BJ (cell line): ENCODE measurements around the gene RNF150. TPM values are rescaled to one million over a fixed set of nuclear protein-coding genes. Genes with fewer than 3 reads are reported as not detected.

ENCODE experiments used
- CTCF ChIA-PET: fragments of 350-600 bp; formaldehyde crosslinking; extraction: SDS; loops from one replicate; lab custom pipeline; 2021; ENCODE audit warnings: antibody characterized with exemption, inconsistent platforms; lab: Yijun Ruan, JAX
- POLR2A ChIA-PET: fragments of 300-600 bp; sonication (Branson Sonifier 250); formaldehyde crosslinking; extraction: SDS; loops from one replicate; lab custom pipeline; 2021; ENCODE audit warnings: antibody characterized with exemption; lab: Charles Lee
- DNase-seq: peaks from one replicate; pipeline ENCODE4 v3.0.0-alpha.2; 2011; ENCODE audit warnings: low read depth
- H3K27me3 ChIP-seq: 2 replicates; pipeline ENCODE4 v1.6.0; 2011; ENCODE audit warnings: low read length; ENCODE audit not compliant: control insufficient read depth, insufficient read depth
- H3K36me3 ChIP-seq: 2 replicates; pipeline ENCODE4 v1.5.1; 2011; ENCODE audit warnings: low read length; ENCODE audit not compliant: control insufficient read depth, insufficient read depth
- H3K4me3 ChIP-seq: 2 replicates; pipeline ENCODE4 v1.5.1; 2011; ENCODE audit warnings: low read depth, mild to moderate bottlenecking, control low read depth, low read length
- polyA plus RNA-seq: library from polyadenylated mRNA; depleted of rRNA; stranded (reverse); fragments of >200 nt; gene quantifications from 2 replicates; pipeline ENCODE4 v1.2.3, GENCODE V29; 2011
- TF ChIP-seq, protein P1 (sequence below): IDR thresholded peaks from 2 replicates; pipeline ENCODE4 v1.5.1; 2011; ENCODE audit warnings: low read depth, mild to moderate bottlenecking, control low read depth, inconsistent platforms, low read length, moderate library complexity; ENCODE audit not compliant: insufficient read depth

RNF150 gene
- polyA plus RNA-seq, 1 experiment, result 47.7 TPM

DNA sequence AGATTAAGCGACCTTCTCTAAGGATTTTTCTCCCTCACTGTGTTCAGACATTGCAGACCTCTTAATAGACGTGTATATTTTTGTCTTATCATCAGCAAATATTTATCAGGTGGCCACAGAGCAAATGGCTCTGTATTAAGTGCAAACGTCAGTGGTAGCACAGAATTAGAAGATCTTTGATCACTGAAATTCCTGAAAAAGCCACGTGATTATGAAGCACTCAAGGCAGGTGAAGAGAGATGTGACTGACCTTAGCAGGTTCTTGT, 271.2 kb downstream of the RNF150 start:
- POLR2A ChIA-PET, result no interaction called here
- CTCF ChIA-PET, result interaction anchor here (0.8 to 5.9 kb wide), 5 partner anchors 13 to 271 kb away, joined by 3 to 88 read pairs (median 3); partner anchors contain the start of gene RNF150
- Histone ChIP-seq H3K27me3 (no peaks in the 10 kb centered on the region), H3K4me3 (no peak overlapping the region), H3K36me3 (no peaks in the 10 kb centered on the region; the same call in 1 of the 2 replicates)
- no peak for DNase-seq
- TF ChIP-seq, protein P1, sequence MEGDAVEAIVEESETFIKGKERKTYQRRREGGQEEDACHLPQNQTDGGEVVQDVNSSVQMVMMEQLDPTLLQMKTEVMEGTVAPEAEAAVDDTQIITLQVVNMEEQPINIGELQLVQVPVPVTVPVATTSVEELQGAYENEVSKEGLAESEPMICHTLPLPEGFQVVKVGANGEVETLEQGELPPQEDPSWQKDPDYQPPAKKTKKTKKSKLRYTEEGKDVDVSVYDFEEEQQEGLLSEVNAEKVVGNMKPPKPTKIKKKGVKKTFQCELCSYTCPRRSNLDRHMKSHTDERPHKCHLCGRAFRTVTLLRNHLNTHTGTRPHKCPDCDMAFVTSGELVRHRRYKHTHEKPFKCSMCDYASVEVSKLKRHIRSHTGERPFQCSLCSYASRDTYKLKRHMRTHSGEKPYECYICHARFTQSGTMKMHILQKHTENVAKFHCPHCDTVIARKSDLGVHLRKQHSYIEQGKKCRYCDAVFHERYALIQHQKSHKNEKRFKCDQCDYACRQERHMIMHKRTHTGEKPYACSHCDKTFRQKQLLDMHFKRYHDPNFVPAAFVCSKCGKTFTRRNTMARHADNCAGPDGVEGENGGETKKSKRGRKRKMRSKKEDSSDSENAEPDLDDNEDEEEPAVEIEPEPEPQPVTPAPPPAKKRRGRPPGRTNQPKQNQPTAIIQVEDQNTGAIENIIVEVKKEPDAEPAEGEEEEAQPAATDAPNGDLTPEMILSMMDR, result no peak

DNA sequence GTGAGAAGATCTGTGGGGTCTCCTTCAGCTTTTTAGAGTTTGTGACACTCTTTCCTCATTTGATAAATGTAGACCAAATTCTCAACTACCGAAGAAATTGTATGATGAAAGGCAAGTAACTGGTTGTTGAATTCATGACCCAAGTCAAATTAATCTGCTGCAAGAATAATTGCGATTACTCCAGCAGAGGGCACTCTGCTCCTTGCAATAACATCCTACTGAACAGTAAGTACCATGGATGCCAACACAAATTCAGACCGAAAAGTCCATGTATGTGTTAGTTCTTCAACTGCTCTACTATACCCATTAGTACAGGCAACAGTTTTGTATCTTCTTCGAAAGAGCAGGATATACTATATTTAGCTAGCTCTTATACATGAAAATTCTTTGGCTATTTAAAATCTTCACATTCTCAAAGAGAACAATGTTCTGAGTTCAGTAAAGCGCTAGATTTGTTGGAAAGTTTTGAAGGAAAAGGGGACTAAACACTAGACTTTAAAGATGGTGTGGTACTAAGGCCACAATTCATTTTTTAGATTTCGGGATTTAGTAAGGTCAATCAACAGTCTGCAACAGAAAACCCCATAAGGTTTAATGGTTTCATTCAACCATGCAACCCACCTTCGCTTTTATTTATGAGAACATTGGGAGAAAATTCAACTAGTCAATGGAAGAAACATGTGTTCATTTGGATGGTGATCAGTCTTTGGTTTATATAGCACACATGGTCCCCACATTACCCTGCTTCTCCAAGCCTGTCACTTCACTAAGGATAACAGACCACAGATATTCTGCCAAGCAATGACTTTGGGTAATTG, 271.7 kb downstream of the RNF150 start:
- Histone ChIP-seq H3K36me3 (no peaks in the 10 kb centered on the region; the same call in 1 of the 2 replicates), H3K27me3 (no peaks in the 10 kb centered on the region), H3K4me3 (no peak overlapping the region)
- TF ChIP-seq, protein P1, result peak; percentile 71
- DNase-seq, result peak; percentile 46
- POLR2A ChIA-PET, result no interaction called here
- CTCF ChIA-PET, result interaction anchor here (0.8 to 5.9 kb wide), 6 partner anchors 12 to 271 kb away, joined by 3 to 88 read pairs (median 6); partner anchors contain the start of gene RNF150

DNA sequence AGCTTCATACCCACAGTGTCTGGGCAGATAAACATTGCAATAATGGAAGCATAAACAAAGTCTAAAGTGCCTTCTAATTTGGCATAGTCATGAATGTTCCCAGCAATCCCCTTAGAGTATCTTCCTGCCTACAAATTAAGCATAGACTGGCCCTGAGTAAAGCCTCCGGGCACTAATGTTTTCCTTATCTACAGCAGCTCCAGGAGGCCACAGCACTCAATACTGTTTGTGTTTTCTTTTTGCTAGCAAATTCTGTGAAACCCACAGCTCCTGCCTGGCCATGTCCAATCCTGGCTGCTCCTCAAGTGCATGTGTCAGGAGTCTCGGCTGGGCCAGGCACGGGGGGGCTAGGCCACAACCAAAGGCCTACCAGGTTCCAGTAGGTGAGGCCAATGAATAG, 274.4 kb downstream of the RNF150 start:
- no peak for DNase-seq
- Histone ChIP-seq H3K4me3 (no peak overlapping the region), H3K36me3 (no peaks in the 10 kb centered on the region), H3K27me3 (no peaks in the 10 kb centered on the region)
- TF ChIP-seq, protein P1, result no peak
- ChIA-PET POLR2A (no interaction called here), CTCF (interaction anchor here (1.1 to 5.9 kb wide), 4 partner anchors 204 to 335 kb away, joined by 3 to 88 read pairs (median 4); partner anchors contain the start of genes ELMOD2 and RNF150)

- CTCF ChIA-PET, result interaction anchor here (1.8 to 5.9 kb wide), 2 partner anchors 276 to 497 kb away, joined by 8 to 88 read pairs; partner anchors contain the start of gene RNF150
- POLR2A ChIA-PET, result no interaction called here
- no peak overlapping the region for H3K4me3 ChIP-seq
- H3K27me3 ChIP-seq, result no peaks in the 10 kb centered on the region
- TF ChIP-seq, protein P1, result no peak
- H3K36me3 ChIP-seq, result no peaks in the 10 kb centered on the region
- DNase-seq, result no peak
Measured at GRCh38 chr4:140857111-140857510, 276.2 kb downstream of the RNF150 start.

DNA sequence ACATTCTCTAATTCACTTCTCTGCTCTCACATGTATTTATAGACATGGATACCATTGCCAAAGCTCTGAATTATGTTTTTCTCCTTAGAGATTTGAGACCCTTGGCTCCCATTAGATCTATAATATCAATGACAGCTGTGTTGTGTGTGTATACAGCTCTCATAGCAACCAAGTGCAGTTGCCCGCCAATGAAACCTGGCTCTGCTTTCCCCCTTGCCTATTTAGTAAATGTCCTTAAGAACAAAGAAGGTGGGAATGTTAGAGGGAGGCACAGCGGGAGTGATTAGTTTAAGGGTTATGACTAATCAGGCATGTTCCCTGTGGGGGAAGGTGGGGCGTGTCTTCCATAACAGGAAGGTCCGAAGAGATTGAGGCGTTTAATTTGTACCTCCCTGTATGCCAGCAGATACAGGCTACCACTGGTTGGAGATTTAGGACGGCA, 276.6 kb downstream of the RNF150 start:
- ChIA-PET POLR2A (no interaction called here), CTCF (interaction anchor here (1.0 to 1.8 kb wide), 2 partner anchors 28 to 497 kb away, joined by 4 to 8 read pairs; no protein-coding TSS in a partner anchor)
- no peak for DNase-seq
- TF ChIP-seq, protein P1, result no peak
- Histone ChIP-seq H3K27me3 (no peaks in the 10 kb centered on the region), H3K36me3 (no peaks in the 10 kb centered on the region), H3K4me3 (no peak overlapping the region)
